Ovary (tissue), 3 donors: ENCODE measurements around the gene TSPOAP1.

Source experiments
- CTCF ChIP-seq, 3 donors: fragments of 450-650 bp in 2 of 3; fragments of 200-600 bp in 1 of 3; IDR thresholded peaks; one replicate each; pipeline versions ENCODE4 v1.5.1 to v1.8.0; 2016 to 2022; ENCODE audit warnings: antibody characterized with exemption in 3 of 3, mild to moderate bottlenecking in 1 of 3
- EP300 ChIP-seq: sonication (generic); formaldehyde crosslinking; IDR thresholded peaks from one replicate; pipeline ENCODE4 v1.6.1; 2017; ENCODE audit warnings: antibody characterized with exemption
- POLR2A ChIP-seq: fragments of 450-650 bp; IDR thresholded peaks from one replicate; pipeline ENCODE4 v1.6.1; 2017; ENCODE audit warnings: antibody characterized with exemption, mild to moderate bottlenecking, moderate library complexity
- donor health status: DM: no; HTN: no; CAD: no.

- TF ChIP-seq CTCF (IDR thresholded peaks at IDR 0.05), result no peak
- TF ChIP-seq EP300, result no peak
- TF ChIP-seq POLR2A, result no peak
These were observed 43.2 kb downstream of the TSPOAP1 start for GRCh38 chr17:58285422-58285810.
